ENCODE data around the gene RETREG2. TPM values are rescaled to one million over a fixed set of nuclear protein-coding genes. Genes with fewer than 3 reads are reported as not detected.
A peak's percentile ranks its signal among the peaks of the same experiment; 100 is the strongest.

RETREG2 gene
- total RNA-seq, 1 experiment from 2014 or later, result 46.7 TPM

- WGBS (ENCODE audit: extremely low coverage, insufficient read length, low lambda C conversion rate), result no CpG with 5 or more reads among the region's 6 CpGs
- Histone ChIP-seq H2BK5ac (ENCODE audit: insufficient read length, low read length) (no peak overlapping the region), H3K4me2 (ENCODE audit: insufficient read depth, insufficient read length, low read length) (no peak overlapping the region), H2BK12ac (ENCODE audit: insufficient read length, low read depth, low read length) (no peak overlapping the region), H4K5ac (ENCODE audit: insufficient read length, low read depth, low read length) (no peak overlapping the region), H3K23ac (ENCODE audit: insufficient read length, low read depth, low read length) (no peak overlapping the region), H2AK5ac (ENCODE audit: insufficient read length, low read length) (no peak overlapping the region), H3K56ac (ENCODE audit: insufficient read length, low read depth, low read length) (no peak overlapping the region), H3K23me2 (ENCODE audit: insufficient read length, low read depth, low read length, poor library complexity, severe bottlenecking) (peaks cover 7% of the 10 kb centered on the region), H3K27me3 (ENCODE audit: insufficient read depth, low read length) (no peaks in the 10 kb centered on the region), H2AFZ (ENCODE audit: low read length) (no peak overlapping the region), H3K4me1 (ENCODE audit: insufficient read depth, low read length) (no peaks in the 10 kb centered on the region), H2BK15ac (ENCODE audit: low read depth, low read length) (no peak overlapping the region), H3K14ac (ENCODE audit: insufficient read depth, low read length) (no peak overlapping the region), H4K8ac (replicated peaks; ENCODE audit: insufficient read length, low read depth, low read length) (no peak overlapping the region), H2BK20ac (ENCODE audit: low read depth, low read length, poor library complexity, severe bottlenecking) (no peak overlapping the region), H3K4ac (ENCODE audit: low read depth, low read length) (no peak overlapping the region), H3K9ac (ENCODE audit: extremely low read depth, insufficient read length, low read length) (no peak overlapping the region), H4K20me1 (ENCODE audit: control insufficient read depth, insufficient read depth, insufficient read length) (no peaks in the 10 kb centered on the region), H3K79me1 (ENCODE audit: insufficient read depth, low read depth, low read length, poor library complexity, severe bottlenecking) (no peaks in the 10 kb centered on the region), H4K91ac (ENCODE audit: insufficient read length, low read depth, low read length) (no peak overlapping the region), H3K79me2 (ENCODE audit: insufficient read depth, low read length) (no peaks in the 10 kb centered on the region), H3T11ph (ENCODE audit: low read length) (no peak overlapping the region), H2BK120ac (ENCODE audit: low read depth, low read length, poor library complexity, severe bottlenecking) (no peak overlapping the region), H3K27ac (ENCODE audit: insufficient read length, low read depth, low read length) (no peak overlapping the region), H3K9me3 (ENCODE audit: control insufficient read depth, low read depth, low read length) (no peaks in the 10 kb centered on the region), H3K18ac (ENCODE audit: insufficient read length, low read depth, low read length) (no peak overlapping the region)
- Mint-ChIP-seq H3K9me3 (no peaks in the 10 kb centered on the region), H3K36me3 (ENCODE audit: insufficient read depth in 1 of 3, low read depth in 3 of 3) (peaks cover 23 to 61% (median 52%) of the 10 kb centered on the region in 3 experiments), H3K27me3 (ENCODE audit: low read depth) (peaks cover 3% of the 10 kb centered on the region; the same call in 1 of the 2 replicates), H3K4me3 (peak overlapping the region; percentile 36 to 48; a peak in 3 of 5 replicates), H3K4me1 (peaks cover 19 to 23% of the 10 kb centered on the region in 2 experiments), H3K27ac (peak overlapping the region in 2 of 3 experiments; percentile 12 to 92; a peak in 4 of 7 replicates)
- TF ChIP-seq, protein P1, sequence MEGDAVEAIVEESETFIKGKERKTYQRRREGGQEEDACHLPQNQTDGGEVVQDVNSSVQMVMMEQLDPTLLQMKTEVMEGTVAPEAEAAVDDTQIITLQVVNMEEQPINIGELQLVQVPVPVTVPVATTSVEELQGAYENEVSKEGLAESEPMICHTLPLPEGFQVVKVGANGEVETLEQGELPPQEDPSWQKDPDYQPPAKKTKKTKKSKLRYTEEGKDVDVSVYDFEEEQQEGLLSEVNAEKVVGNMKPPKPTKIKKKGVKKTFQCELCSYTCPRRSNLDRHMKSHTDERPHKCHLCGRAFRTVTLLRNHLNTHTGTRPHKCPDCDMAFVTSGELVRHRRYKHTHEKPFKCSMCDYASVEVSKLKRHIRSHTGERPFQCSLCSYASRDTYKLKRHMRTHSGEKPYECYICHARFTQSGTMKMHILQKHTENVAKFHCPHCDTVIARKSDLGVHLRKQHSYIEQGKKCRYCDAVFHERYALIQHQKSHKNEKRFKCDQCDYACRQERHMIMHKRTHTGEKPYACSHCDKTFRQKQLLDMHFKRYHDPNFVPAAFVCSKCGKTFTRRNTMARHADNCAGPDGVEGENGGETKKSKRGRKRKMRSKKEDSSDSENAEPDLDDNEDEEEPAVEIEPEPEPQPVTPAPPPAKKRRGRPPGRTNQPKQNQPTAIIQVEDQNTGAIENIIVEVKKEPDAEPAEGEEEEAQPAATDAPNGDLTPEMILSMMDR (conservative IDR thresholded peaks at IDR 0.05), result no peak
- peak; percentile 39 for DNase-seq
Observed at GRCh38 chr2:219216535-219216915, 38.5 kb downstream of the RETREG2 start.
